ENCODE data around the gene RASGRP3.
"Not testable (repeated sequence)": the region's sequence is repeated elsewhere in the genome, so short reads cannot be mapped to it uniquely, and the experiment has no call there.

The RASGRP3 gene, protein sequence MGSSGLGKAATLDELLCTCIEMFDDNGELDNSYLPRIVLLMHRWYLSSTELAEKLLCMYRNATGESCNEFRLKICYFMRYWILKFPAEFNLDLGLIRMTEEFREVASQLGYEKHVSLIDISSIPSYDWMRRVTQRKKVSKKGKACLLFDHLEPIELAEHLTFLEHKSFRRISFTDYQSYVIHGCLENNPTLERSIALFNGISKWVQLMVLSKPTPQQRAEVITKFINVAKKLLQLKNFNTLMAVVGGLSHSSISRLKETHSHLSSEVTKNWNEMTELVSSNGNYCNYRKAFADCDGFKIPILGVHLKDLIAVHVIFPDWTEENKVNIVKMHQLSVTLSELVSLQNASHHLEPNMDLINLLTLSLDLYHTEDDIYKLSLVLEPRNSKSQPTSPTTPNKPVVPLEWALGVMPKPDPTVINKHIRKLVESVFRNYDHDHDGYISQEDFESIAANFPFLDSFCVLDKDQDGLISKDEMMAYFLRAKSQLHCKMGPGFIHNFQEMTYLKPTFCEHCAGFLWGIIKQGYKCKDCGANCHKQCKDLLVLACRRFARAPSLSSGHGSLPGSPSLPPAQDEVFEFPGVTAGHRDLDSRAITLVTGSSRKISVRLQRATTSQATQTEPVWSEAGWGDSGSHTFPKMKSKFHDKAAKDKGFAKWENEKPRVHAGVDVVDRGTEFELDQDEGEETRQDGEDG

DNA sequence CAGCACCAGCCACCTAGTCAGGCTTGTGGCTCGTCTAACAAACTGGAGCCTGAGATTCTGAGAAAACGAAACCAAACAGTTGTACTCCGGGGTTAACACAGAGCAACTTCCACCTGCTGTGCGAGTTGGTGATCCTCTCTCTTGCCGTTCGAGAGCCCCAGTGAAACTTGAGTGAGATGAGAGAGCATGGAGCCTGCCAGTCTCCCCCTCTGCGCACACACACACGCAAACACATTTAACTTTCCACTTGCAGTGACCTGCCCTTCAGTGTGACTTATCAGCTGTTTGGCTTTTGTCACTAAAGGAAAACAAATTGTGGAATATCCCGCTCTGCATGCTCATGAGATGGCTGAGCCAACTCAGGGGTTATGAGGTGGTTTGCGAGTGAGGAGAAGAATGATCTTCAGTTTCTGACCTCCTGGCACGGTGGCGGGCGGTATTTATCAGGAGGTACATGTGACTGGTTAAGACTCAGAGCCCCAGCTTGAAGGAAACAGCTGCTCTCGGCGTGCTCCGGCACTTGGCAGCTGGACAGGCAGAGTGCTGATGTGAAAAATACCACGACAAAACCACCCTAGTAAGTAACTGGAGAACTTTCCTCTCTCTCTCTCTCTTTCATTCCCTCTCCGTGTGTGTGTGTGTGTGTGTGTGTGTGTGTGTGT lies at the start of gene RASGRP3:
TSS of gene RASGRP3 (plus strand) at position 519 of the 662 bp plus-strand sequence. CDS start 38,488 bp downstream, outside the sequence.
- DNase-seq = peak; percentile 89

DNA sequence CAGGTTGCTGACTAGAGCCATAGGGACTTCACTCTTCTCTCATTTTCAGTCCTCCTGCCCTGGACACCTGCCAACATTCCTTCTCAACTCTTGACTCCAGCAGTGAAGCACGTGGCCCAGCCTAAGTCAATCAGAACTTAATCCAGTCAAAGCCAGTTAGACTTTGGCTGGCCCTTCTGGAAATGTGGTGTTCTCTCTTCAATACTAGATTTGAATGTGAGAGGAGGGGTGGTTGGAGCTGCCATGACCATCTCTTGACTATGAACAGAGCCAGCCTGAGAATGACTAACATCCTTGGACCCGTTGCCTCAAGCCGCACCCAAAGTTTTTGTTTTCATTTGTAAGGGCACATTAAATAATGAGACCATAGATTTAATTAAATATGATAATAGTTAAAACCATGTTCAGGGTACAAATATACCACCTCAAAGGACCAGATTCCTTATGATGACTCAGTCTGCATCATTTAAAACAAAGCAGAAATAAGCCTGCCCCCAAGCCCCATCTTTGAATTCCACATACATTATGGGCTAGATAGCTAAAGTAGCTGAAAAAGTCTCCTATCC lies 49.7 kb upstream of the RASGRP3 start:
- DNase-seq = no peak

- DNase-seq = no peak
Observed at GRCh38 chr2:33430077-33430476, 46.4 kb upstream of the RASGRP3 start.

- DNase-seq = no peak
Observed at GRCh38 chr2:33430856-33431255, 45.6 kb upstream of the RASGRP3 start.

- DNase-seq = no peak
Observed at GRCh38 chr2:33432871-33433270, 43.6 kb upstream of the RASGRP3 start.

DNA sequence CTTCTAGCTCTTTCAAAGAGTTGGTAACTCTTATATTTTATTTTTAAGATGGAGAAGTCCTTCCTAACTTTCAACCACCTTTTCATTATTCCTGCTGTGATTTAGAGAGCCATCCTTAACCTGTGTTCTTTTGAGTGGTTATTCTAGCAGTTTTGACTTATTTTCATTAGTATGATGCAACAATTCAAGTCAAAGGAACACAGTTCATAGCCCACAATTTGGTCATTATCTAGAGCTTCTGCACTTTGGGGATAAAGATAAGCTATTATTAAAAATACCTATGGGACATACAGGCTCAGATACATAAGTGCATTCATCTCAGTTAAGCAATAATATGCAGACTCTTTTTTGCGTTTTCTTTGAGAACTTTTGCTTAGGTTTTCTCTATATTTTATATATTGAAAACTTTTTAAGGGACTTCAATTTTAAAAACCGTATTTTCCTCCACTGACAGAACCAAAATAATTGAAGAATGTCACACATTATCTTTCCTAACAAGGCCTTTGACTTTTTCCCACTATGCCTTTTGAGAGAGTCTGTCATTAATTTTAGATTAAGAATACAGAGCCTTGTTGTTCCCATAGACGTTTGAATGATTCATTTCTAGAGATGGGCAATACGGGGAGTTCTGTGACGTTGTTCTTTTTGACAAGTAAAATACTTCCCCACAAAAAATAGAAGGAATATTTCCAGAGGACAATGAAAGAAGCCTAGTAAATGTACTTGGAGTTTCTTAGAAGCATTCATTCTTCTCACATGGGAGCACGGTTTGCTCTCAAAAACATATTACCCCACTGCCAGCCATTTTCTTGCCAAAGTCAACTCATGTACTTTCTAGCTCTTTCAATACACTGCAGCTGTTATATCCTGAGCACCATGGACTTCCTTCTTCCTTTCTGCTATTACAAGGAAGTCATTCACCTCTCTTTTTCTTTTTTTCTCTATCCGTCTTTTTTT lies 42.9 kb upstream of the RASGRP3 start:
- no peak for DNase-seq

DNA sequence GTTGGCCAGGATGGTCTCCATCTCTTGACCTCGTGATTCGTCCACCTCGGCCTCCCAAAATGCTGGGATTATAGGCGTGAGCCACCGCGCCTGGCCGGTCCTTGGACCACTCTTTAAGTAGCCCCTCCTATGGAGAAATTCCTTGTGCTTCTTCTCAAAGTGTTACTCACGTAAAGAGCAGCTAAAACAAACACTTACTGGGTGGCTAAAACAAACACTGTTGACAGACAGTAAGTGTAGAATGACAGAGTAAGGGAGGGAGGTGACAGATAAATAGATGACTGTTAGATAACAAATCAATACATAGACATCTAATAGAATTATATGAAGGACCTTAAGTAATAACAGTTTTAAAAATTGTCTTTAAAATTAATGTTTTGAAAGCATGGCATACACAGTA lies 40.9 kb upstream of the RASGRP3 start:
- no peak for DNase-seq

DNA sequence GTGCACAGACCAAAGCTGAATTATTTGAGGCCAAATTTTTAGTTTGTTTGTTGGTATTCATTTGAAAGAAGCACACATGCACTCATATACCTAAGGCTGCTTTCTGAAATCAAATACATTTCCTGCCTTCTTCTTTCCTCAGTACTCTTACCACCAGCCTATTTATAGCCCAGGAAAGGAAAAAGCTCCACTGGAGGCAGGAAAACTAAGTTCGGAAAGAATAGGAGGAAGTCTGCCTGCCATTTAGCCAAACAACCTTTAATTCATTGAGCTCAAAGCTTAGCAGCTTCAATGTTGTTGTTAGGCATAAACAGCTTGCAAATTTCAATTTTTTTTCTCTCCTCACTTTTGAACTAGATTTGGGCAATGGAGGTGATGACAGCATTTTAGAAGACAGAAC lies 40.4 kb upstream of the RASGRP3 start:
- no peak for DNase-seq

DNA sequence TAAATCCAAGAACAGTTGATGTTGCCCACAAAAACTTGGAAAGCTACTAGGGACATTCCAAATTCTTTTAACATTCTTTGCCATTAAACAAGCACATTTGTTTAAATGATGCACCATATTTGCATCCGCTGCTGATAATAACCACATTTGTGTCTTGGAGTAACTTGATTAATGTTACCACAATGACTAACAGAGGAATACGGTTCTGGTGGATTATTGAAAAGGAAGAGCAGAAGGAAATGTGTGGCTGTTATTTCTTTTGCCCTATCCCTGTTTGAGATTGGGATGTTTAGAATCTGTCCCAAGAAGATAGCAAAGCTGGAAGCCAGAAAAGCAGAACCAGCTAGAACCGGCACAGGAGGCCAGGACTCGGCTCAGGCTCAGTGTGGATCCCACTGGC lies 39.2 kb upstream of the RASGRP3 start:
- no peak for DNase-seq

GRCh38 chr2:33437815-33438214 lies 38.6 kb upstream of the RASGRP3 start:
- DNase-seq = no peak

DNA sequence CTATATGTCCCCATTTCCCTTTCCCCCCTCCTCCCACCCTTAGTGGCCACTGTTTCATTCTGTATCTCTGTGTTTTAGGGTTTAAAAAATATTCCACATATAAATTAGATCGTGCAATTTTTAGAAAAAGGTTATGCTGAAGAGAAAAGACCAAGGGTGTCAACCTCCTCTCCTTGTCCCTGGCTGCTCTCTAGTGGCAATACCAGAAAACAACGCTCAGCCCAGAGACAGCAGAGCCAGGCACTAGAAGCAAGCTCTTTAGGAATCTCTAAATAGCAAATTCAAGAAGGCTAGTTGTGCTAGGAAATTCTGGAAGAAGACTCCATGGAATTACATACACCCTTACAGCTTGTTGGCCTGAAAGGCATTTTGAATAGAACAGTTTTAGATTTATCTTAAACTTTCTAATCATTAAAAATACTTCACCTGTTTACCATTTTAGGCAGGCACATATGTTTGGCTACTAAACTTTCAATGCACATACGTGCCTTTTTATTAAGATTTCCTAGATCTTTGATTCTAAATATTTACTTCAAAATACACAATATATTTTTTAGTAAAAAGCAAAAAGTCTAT lies 35.1 kb upstream of the RASGRP3 start:
- peak; percentile 78 for DNase-seq

DNA sequence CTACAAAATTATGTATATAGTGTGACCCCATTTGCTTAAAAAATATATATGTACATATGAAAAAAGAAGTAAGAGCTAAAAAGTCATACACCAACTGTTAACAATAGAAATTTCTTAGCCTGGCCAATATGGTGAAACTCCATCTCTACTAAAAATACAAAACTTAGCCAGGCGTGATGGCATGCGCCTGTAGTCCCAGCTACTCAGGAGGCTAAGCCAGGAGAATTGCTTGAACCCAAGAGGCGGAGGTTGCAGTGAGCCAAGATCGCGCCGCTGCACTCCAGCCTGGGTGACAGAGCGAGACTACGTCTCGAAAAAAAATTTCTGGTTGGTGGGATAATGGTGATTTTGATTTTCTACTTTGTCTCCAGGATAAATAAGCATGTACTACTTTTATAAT lies 34.4 kb upstream of the RASGRP3 start:
- not testable (repeated sequence) for DNase-seq

- no peak for DNase-seq
Observed at GRCh38 chr2:33442528-33443079, 33.8 kb upstream of the RASGRP3 start.

DNA sequence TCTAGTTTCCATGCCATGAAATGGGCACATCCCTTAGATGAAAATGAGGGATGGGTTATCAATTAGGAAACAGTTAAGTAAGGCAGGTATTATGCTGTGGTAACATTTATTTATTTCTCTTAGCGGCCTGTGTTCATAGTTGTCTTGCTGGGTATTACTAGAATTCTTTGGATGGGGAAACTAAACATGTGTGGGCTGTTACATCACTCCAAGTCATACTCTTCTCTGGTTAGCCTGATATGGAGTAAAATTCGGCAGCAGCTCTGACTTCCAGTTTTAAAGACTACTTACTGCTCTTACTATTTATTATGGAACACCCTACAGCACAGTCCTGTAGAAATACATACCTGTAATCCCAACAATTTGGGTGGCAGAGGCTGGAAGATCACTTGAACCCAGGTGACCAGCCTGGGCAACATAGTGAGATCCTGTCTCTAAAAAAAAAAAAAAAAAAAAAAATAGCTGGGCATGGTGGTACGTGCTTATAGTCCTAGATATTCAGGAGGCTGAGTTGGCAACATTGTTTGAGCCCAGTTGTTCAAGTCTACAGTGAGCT lies 33.1 kb upstream of the RASGRP3 start:
- no peak for DNase-seq

- no peak for DNase-seq
Observed at GRCh38 chr2:33444967-33445366, 31.5 kb upstream of the RASGRP3 start.

GRCh38 chr2:33448220-33448899 lies 28.1 kb upstream of the RASGRP3 start:
- DNase-seq = no peak

DNA sequence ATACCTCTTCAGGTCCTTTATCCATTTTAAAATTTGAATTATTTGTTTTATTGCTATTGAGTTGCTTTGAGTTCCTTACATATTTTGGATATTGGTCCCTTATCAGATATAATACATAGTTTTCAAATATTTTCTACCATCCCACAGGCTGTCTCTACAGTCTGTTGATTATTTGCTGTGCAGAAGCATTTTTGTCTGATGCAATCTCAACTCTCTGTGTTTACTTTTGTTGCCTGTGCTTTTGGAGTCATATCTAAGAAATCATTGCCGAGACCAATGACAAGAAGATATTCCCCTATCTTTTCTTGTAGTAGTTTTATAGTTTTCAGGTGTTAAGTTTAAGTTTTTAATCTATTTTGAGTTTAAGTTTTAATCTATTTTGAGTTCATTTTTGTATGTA lies 25.2 kb upstream of the RASGRP3 start:
- DNase-seq = no peak

- no peak for DNase-seq
Observed at GRCh38 chr2:33451825-33452224, 24.6 kb upstream of the RASGRP3 start.

- DNase-seq = no peak
Observed at GRCh38 chr2:33452545-33452944, 23.9 kb upstream of the RASGRP3 start.

DNA sequence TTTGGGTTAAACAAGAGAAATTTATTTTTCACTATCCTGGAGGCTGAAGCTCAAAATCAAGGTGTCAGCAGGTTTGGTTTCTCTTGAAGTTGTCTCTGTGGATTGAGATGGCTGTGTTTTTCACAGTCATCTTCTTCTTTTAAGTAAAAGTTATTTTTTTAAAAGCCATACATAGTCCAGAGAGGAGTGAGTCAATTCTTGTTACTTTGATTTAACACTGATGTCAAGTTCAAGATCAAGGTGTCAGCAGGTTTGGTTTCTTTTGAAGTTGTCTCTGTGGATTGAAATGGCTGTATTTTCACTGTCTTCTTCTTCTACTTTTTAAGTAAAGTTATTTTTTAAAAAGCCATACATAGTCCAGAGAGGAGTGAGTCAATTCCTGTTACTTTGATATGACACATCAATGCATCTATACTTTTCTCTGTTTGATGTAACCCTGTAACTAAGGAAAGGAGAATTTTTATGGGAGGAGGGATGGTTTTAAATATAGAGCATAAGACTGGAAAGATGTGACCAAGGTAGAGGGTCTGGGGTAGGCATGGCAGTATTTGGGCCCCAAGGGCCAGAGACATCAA lies 22.5 kb upstream of the RASGRP3 start:
- no peak for DNase-seq

Measured in right forelimb (tissue), 1 donor.